Heart left ventricle (tissue), 13 donors: Measurements from ENCODE around the gene GAS7.

Experiments used
- POLR2A ChIP-seq, 2 donors: fragments of 450-650 bp; IDR thresholded peaks; one replicate each; pipeline ENCODE4 v1.6.1; 2017; ENCODE audit warnings: antibody characterized with exemption in 2 of 2, mild to moderate bottlenecking in 2 of 2, moderate library complexity in 2 of 2
- TF ChIP-seq, protein P1 (sequence below), 12 donors: fragments of 200-600 bp; sonication (generic) in 4 of 12; IDR thresholded peaks; one replicate each; pipeline versions ENCODE4 v1.5.0 to v1.8.0; 2018 to 2022; ENCODE audit warnings: antibody characterized with exemption in 12 of 12, mild to moderate bottlenecking in 5 of 12
- donor health status: ischemic (EF 13 %, LVEDD 7.1; RV severe dilation, severe dysfunction).
- donor health status: DM: no; HTN: yes; CAD: no.
- donor health status: DM: no; HTN: no; CAD: no.
- donor health status: ischemic (EF 25% LVEDD 6.9; RV normal size, moderate dysfunction).
- donor health status: ischemic (EF 25% LVEDD 5.7; RV mildly dilated, moderate dysfunction).
- donor health status: ischemic (EF 35%, LVEDD 5.7; RV mildly dilated, moderate dysfunction).
- donor health status: nonischemic (EF 11% LVEDD 7.7; RV severe dilation, severe dysfunction).
- donor health status: DM: yes; HTN: yes; CAD: no.
- donor health status: PGD.
- donor health status: ischemic (EF 29% LVEDD 5.4; RV normal size, mild dysfunction).
- donor health status: nonischemic (EF 23%, LVEDD 6.1; RV moderate dilation, normal function).

DNA sequence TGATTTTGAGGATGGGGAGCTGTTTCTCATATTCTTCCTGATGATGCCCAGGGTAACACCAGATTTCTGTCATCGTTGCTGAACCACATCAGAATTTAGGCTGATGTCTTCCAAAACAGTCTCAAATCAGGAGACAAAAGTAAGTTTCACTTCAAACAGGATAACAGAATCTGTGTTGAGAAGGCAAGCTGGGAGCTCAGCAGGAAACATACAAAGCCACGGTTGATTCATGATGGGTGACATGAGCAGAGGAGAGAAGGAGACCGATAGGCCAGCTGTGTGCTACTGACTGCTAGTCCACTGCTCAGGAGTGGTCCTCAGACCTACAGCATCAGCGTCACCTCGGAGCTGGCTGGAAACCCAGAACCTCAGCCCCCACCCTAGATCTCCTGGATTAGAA lies 230.4 kb downstream of the GAS7 start:
- TF ChIP-seq, protein P1, sequence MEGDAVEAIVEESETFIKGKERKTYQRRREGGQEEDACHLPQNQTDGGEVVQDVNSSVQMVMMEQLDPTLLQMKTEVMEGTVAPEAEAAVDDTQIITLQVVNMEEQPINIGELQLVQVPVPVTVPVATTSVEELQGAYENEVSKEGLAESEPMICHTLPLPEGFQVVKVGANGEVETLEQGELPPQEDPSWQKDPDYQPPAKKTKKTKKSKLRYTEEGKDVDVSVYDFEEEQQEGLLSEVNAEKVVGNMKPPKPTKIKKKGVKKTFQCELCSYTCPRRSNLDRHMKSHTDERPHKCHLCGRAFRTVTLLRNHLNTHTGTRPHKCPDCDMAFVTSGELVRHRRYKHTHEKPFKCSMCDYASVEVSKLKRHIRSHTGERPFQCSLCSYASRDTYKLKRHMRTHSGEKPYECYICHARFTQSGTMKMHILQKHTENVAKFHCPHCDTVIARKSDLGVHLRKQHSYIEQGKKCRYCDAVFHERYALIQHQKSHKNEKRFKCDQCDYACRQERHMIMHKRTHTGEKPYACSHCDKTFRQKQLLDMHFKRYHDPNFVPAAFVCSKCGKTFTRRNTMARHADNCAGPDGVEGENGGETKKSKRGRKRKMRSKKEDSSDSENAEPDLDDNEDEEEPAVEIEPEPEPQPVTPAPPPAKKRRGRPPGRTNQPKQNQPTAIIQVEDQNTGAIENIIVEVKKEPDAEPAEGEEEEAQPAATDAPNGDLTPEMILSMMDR (IDR thresholded peaks at IDR 0.05), result no peak
- no peak for TF ChIP-seq POLR2A (IDR thresholded peaks at IDR 0.05)
